LHCN-M2 (cell line): ENCODE results near the gene HIVEP2. TPM values are rescaled to one million over a fixed set of nuclear protein-coding genes. Genes with fewer than 3 reads are reported as not detected.

Experiments
- DNase-seq: peaks from one replicate; pipeline ENCODE4 v3.0.0-alpha.2; 2012; ENCODE audit warnings: low read depth
- total RNA-seq: library from RNA; depleted of rRNA; stranded (reverse); fragments of >200 nt; gene quantifications from 2 replicates; pipeline ENCODE4 v1.2.3, GENCODE V29; 2014

The HIVEP2 gene
- total RNA-seq, 1 experiment from 2014 or later = 15.1 TPM

- peak; percentile 97 for DNase-seq
These were observed 1.4 kb upstream of the HIVEP2 start for GRCh38 chr6:142946181-142946923.

DNA sequence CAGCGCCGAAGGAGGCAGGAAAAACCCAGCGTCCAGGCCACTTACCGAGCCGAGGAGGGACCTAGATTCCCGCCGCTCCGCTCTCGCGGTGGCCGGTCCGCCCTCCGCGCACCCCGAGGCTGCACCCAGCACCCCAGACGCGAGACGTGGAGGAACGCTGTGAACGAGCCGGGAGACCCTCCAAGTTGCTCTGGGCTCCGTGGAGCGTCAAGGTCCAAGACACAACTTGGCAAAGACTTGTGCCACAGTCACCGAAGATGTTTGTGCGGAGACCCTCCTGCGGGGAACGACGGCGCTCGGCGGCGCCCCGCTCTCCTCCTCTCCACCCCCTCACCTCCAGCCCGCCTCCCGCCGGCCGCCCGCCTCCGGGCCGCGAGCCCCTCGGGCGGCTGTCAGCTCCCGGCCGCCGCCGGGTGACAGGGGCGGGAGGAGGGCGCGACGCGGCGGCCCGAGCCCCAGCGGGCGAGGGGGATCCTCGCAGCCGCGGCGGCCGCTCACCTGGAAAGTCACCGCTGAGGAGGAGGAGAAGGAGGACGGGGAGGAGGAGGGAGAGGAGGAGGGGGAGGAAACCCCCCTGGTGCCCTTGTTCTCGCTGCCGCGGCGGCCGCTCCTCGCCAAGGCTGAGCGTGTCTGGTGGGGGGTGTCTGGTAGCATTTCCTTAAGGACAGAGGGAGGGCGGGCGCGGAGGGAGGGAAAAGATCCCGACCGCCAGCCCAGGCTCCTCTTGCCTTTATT is 637 bp upstream of the HIVEP2 start:
- DNase-seq = peak; percentile 50

DNA sequence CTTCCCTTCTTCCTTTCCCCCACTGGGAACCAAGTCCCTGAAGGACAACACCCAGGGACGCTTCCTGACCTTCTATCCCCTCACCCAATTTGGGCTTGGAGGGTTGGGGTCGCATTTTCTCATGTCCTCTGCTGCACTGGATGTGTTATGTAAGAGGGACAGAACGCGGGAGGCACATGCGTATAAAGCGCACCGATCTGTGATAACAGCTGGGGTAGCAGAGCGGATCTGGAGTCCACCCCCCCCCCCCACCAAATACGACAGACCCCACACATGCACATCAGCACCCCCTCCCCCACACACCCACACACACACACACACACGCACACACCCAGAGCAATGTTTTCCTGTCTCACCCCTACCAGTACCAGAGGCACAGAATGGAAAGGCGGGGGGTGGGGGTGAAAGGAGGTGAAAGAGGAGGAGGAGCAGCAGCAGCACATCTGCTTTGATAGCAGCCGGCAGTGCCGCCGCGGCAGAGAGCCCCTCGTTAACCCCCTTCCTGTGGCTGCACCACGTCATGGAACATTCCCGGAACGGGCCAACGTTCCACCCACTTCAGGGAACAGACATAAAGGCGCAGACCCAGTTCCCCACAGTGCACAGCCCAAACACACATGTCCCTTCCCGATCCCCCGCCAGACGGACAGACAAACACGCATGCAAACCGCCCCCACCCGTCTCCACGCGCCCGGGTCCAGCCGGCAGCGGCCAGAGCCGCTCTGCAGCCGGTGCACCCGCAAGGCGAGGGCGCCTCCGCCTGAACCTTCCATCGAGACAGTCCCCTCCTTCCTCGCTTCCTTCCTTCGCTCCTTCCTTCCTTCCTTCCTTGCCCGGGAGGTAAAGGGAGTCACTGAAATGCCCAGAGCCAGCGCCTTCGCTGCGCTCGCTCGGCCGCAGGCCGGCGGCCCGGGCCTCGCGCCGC is 590 bp downstream of the HIVEP2 start:
- peak; percentile 89 for DNase-seq

- DNase-seq = peak; percentile 23
These were observed 1.3 kb downstream of the HIVEP2 start for GRCh38 chr6:142943711-142944123.

DNA sequence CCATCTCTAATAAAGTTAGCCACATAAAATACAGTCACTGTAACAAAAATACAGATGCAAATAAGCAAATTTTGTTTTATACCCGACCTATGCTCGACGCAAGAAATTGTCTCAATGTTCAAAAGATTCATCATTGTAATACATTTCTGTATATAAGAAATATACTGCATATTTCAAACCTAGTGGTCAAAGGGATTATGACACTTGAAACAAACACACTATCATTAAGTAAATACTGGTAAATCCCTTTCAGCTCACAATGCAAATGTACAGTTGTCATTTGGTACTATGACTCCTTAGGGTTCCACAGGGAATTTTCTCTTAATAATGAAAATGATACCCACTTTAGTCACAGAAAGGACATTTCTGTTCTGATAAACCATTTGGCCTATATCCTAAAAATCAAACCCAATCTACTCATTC is 2.2 kb downstream of the HIVEP2 start:
- DNase-seq = peak; percentile 57

GRCh38 chr6:142942238-142942637 is 2.7 kb downstream of the HIVEP2 start:
- no peak for DNase-seq

- DNase-seq = no peak
These were observed 4.0 kb downstream of the HIVEP2 start for GRCh38 chr6:142941018-142941417.

DNA sequence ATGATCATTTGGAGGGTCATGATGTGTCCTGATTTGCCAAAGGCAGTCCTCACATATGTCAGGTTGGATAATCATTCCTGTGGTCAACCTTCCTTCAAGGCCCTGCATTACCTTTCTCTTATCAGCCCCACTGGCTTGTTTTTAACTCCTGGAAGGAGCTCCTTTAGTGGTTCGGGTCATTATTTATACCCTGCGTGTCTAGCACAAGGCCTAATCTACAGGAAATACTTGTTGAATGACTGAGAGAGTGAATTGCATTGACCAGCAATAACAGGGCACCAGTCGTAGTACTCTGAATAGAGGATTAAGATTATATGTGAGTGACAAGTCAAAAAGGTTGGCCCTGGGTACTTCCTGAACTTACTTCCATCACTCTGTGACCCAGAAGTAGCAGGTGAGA is 4.5 kb downstream of the HIVEP2 start:
- no peak for DNase-seq

DNA sequence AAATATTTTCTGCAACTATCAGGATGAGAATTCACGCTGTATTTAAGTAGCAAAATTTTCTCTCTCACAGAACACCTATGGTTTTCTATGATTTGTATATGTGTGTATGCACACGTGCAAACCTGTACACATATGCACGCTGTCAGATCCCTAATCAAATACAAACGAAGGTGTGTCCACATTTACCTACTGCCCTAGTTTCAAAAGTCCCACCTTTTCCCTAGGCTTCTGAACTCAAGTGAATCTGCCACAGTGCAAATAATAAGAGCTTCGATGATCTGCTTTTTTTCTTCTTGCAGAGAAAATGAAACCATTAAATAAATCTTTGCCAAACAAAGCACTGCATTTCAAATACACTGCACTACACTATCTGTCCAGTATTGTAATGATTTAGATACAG is 6.5 kb downstream of the HIVEP2 start:
- DNase-seq = no peak

- DNase-seq = no peak
These were observed 7.0 kb downstream of the HIVEP2 start for GRCh38 chr6:142937986-142938385.

- no peak for DNase-seq
These were observed 9.1 kb downstream of the HIVEP2 start for GRCh38 chr6:142935553-142936517.

DNA sequence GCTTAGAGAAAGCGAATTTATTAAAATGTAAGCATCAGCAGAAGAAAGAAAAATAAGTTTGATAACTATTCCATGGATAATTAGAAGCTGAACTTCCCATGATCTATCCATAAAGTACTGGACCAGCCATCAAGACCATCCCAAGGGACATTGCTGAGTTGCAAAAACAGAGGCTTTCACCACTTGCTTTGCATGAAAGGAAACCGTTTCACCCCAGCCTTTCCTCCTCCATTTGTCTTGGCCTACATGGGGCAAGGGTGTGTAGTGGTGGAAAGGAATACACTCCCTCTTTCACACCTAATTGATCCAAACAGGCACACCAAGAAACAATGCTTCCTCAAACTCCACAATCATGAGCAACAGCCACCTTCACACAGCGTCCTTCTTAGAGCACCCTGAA is 10.4 kb downstream of the HIVEP2 start:
- no peak for DNase-seq

DNA sequence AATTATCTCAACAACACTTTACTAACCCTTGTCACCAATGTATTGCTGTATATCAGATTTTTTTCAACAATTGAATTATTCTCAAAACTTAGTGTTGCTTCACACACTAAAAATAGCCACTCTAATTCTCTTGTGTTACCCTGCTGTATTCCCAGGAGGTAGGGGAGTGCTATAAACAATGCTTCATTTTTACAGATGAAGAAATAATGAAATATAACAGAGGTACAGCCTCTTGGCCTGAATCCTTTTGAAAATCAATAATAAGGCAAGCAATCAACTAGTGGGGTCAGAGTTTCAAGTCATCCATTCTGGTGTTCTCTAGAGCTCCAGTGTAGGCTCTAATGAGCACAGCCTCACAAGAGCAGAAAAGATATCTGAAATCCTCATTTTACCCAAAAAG is 10.9 kb downstream of the HIVEP2 start:
- DNase-seq = no peak

- no peak for DNase-seq
These were observed 11.3 kb downstream of the HIVEP2 start for GRCh38 chr6:142933701-142934100.

- DNase-seq = no peak
These were observed 12.1 kb downstream of the HIVEP2 start for GRCh38 chr6:142932889-142933288.

DNA sequence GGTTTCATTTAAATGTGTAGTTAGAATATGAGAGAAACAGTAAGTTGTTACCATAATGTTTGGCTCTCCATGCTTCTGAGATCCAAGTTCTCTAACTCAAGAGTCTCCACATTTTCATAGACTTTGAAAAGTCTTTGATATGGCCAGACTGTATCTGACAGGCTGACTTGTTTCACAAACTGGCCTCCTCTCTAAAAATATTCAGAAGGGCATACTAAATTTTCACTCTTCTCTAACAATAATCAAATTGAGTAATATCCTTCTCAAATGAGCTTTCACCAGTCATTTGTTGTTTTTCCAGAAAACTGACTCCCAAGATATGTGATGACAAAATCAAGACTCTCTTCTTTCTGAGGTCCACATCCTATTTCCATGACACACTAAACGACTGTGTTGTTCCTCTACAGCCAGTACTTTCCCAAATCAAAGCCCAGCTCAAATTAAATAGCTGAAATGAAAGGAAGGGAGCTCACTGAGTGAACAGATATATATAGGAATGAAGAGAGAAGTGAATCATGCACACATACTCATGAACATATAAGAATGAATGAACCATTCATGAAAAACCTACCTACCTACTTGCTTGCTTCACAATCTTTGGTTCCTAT is 15.1 kb downstream of the HIVEP2 start:
- peak; percentile 51 for DNase-seq

DNA sequence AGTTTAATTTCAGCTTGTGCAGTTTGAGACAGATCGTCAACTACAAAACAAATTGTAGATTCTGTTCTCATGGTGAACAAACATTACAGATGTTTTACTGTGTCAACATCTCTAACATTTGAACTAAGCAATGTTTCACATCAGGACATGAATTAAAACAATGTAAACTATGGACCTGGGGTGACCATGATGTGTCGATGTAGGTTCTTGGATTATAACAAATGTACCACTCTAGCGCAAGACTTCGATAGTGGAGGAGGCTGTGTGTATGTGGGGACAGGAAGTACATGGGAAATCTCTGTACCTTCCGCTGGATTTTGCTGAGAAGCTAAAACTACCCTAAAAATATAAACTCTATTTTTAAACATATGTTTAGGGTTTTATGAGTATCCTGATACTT is 17.1 kb downstream of the HIVEP2 start:
- DNase-seq = no peak

DNA sequence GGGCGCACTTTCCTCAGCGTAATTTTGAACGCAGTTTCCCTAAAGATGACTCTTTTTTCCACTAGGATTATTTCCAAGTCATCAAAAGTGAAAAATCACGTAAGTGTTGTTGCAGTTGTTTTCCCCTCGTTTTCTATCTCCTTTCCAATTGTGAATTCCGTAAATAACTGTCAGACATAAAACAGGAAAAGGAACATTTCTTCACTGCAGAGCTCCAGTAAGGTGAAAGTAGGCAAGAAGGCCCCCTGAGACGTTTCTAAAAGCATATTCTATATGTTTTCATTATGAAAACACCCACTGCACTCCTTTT is 17.8 kb downstream of the HIVEP2 start:
- no peak for DNase-seq

DNA sequence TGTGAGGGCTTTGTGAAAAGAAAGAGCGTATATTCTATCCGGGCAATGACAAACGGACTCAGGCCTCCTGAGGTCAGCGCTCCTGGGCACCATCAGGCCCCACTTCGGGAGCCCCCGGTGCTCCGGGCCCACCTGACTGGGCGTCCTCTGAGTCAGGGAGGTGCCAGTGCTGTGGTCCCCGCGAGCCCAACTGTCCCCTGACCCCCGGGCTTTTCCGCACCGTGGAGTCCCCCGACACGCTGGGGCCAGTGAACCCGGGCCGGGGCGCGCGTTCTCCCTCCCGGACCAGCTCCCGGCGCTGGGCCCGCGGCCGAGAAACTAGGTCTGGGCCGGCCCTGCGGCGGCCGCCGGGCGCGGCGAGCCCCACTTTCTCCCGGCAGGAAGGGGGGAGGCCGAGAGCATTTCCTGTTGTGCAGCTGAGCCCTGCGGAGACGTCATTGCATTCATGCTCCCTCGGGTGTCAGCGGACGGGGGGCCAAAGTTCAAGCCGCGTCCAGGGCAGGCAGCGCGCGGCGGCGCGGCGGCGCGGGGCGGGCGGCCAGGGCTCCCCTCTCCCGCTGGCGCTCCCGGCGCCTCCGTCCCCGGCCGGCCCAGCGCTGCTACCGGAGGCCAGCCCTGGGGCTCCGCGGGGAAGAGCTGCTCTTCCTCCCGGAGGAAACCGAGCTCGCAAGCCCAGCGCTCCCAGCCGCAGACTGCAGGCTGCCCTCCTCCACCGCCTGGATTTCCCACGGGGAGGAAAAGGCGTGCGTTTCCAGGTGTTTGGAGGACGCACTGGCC is 18.3 kb downstream of the HIVEP2 start:
- peak; percentile 84 for DNase-seq

GRCh38 chr6:142926177-142926493 is 18.8 kb downstream of the HIVEP2 start:
- DNase-seq = no peak
